ENCODE measurements around the gene STRN3.

DNA sequence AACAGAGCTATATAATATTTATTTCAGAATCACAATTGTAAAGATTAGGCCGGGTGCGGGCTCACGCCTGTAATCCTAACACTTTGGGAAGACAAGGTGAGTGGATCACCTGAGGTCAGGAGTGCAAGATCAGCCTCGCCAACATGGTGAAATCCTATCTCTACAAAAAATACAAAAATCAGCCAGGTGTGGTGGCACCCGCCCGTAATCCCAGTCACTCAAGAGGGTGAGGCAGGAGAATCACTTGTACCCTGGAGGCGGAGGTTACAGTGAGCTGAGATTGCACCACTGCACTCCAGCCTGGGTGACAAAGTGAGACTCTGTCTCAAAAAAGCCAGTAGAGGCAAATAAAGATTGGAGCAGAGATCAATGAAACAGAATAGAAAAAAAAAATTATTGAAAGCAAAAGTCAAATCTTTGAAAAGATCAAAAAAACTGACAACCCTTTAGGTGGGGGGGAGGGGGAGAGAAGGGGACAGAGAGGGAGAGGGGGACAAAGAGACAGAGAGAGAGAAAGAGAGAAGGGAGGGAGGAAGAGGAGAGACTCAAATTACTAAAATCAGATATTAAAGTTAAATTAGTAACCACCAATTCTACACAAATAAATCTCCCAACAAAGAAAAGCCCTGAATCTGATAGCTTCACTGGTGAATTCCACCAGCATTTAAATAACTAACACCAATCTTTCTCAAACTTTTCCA lies 53.1 kb downstream of the STRN3 start:
- TF ChIP-seq TAF1 (IDR thresholded peaks at IDR 0.05; ENCODE audit: borderline replicate concordance, low read depth, low read length) = no peak
- TF ChIP-seq POLR2AphosphoS5 (IDR thresholded peaks at IDR 0.05; ENCODE audit: low read depth, low read length) = no peak
- no peak for TF ChIP-seq POLR2A (IDR thresholded peaks at IDR 0.05; ENCODE audit: low read depth, low read length)
